K562 (cell line): ENCODE results near the gene TM7SF2. TPM values are rescaled to one million over a fixed set of nuclear protein-coding genes. Genes with fewer than 3 reads are reported as not detected.

Experiments used
- CGGBP1 ChIP-seq: fragments of 250-450 bp; sonication (Bioruptor Pico); IDR thresholded peaks from 2 replicates; pipeline ENCODE4 v1.9.0; 2021; ENCODE audit warnings: mild to moderate bottlenecking
- ETV6 ChIP-seq, 3 experiments: fragments of 150-350 bp in 1 of 3; sonication (generic) in 1 of 3; formaldehyde crosslinking in 1 of 3; IDR thresholded peaks; 2 replicates each; pipeline versions ENCODE4 v1.6.1 to v1.8.0; 2014 to 2022; ENCODE audit warnings: borderline replicate concordance in 2 of 3, low read depth in 2 of 3, antibody characterized with exemption in 1 of 3, low read length in 1 of 3, mild to moderate bottlenecking in 1 of 3, missing genetic modification reagents in 1 of 3
- FOXP1 ChIP-seq: sonication (generic); formaldehyde crosslinking; IDR thresholded peaks from 2 replicates; pipeline ENCODE4 v1.8.0; 2022; ENCODE audit warnings: mild to moderate bottlenecking, missing genetic modification reagents
- POLR2B ChIP-seq: fragments of 450-650 bp; IDR thresholded peaks from 2 replicates; pipeline ENCODE4 v1.6.1; 2018; ENCODE audit warnings: low read depth; ENCODE audit not compliant: partially characterized antibody
- SFPQ ChIP-seq: fragments of 200-400 bp; formaldehyde crosslinking; IDR thresholded peaks from 2 replicates; pipeline ENCODE4 v1.6.1; 2017; ENCODE audit warnings: mild to moderate bottlenecking, low read depth, low read length, moderate library complexity
- TEAD1 ChIP-seq, 2 experiments: fragments of 450-650 bp in 1 of 2; sonication (generic) in 1 of 2; formaldehyde crosslinking; IDR thresholded peaks; 2 replicates each; pipeline versions ENCODE4 v1.4.0 to v1.8.0; 2020 to 2022; ENCODE audit warnings: mild to moderate bottlenecking in 2 of 2, missing genetic modification reagents in 1 of 2
- VEZF1 ChIP-seq: fragments of 200-800 bp; sonication (Bioruptor generic); IDR thresholded peaks from 2 replicates; pipeline ENCODE4 v1.6.1; 2017; ENCODE audit warnings: missing genetic modification characterization, missing compliant biosample characterization
- YY1 ChIP-seq, 3 experiments: IDR thresholded peaks; 2 replicates each; pipeline ENCODE4 v1.6.1; 2011; ENCODE audit warnings: low read length in 2 of 3, mild to moderate bottlenecking in 2 of 3, moderate library complexity in 2 of 3, borderline replicate concordance in 1 of 3, control low read depth in 1 of 3, low read depth in 1 of 3; ENCODE audit not compliant: insufficient read depth in 3 of 3, insufficient replicate concordance in 2 of 3, control insufficient read depth in 1 of 3, insufficient read length in 1 of 3; ENCODE audit errors: extremely low read depth in 1 of 3
- polyA plus RNA-seq, 8 experiments: library from polyadenylated mRNA; depleted of rRNA in 4 of 8; stranded (reverse) in 5 of 8; unstranded in 3 of 8; fragments of >200 nt; fragmentation: Nextera tagmentation in 2 of 8; fragmentation: Illumina TruSeq in 1 of 8; extraction: Ambion mirVana in 2 of 8; extraction: Trizol in 1 of 8; gene quantifications; 2 replicates each; pipeline versions ENCODE4 v1.2.1 to v1.2.3, GENCODE V29; 2011 to 2014; ENCODE audit warnings: inconsistent platforms in 1 of 8, missing spikeins in 1 of 8
- total RNA-seq, 7 experiments: library from RNA; depleted of rRNA in 6 of 7; stranded (reverse); fragments of >200 nt in 6 of 7; fragmentation: Illumina TruSeq in 2 of 7; extraction: Trizol in 2 of 7; gene quantifications; 2 replicates each; pipeline versions ENCODE4 v1.2.1 to v1.2.3, GENCODE V29; 2011 to 2021; ENCODE audit warnings: low replicate concordance in 1 of 7

TM7SF2 gene
- total and polyA plus RNA-seq, 9 of the 15 experiments (the other 6 are each of a cell fraction or from before 2014, with no cell fraction given), result 1.2 to 22.0 (median 14.3) TPM

GRCh38 chr11:65078151-65078550 is 33.5 kb upstream of the TM7SF2 start (continued):
- TF ChIP-seq ETV6 (IDR thresholded peaks at IDR 0.05; ENCODE audit: borderline replicate concordance in 1 of 2, low read depth in 2 of 2, low read length in 1 of 2) (no peak), ETV6 (CRISPR knock-in tag; IDR thresholded peaks at IDR 0.05; ENCODE audit: borderline replicate concordance) (no peak), POLR2B (no peak), CGGBP1 (no peak), FOXP1 (CRISPR knock-in tag) (0 out of 2 replicates have a peak, but pooled peaks have one; percentile 62), TEAD1 (CRISPR knock-in tag; IDR thresholded peaks at IDR 0.05) (0 out of 4 replicates have a peak, but pooled peaks of 1 of the 2 experiments have one; percentile 22), SFPQ (no peak), VEZF1 (CRISPR knock-in tag) (peak; percentile 13; the same call in 1 of the 2 replicates), YY1 (IDR thresholded peaks at IDR 0.05; ENCODE audit: borderline replicate concordance in 1 of 3, control insufficient read depth in 1 of 3, extremely low read depth in 1 of 3, insufficient read depth in 3 of 3, insufficient read length in 1 of 3, insufficient replicate concordance in 2 of 3, low read depth in 1 of 3, low read length in 2 of 3) (peak in 2 of 3 experiments; percentile 28 to 47)
